Anterior cingulate cortex (tissue), 58 donors: ENCODE data around the gene TEX2.

Experiments
- DNase-seq, 58 donors: peaks; one replicate each; lab custom pipeline; 2025; lab: John Stamatoyannopoulos, UW

Gene TEX2

GRCh38 chr17:64103391-64104364 lies 159.4 kb downstream of the TEX2 start:
- no peak for DNase-seq

- DNase-seq, result no peak
Observed at GRCh38 chr17:64102627-64103390, 160.3 kb downstream of the TEX2 start.

GRCh38 chr17:64099543-64099942 lies 163.5 kb downstream of the TEX2 start:
- no peak for DNase-seq
